Heart right ventricle (tissue), 16 donors: Measurements from ENCODE around the gene PNKD. TPM values are rescaled to one million over a fixed set of nuclear protein-coding genes. Genes with fewer than 3 reads are reported as not detected.
A peak's percentile ranks its signal among the peaks of the same experiment; 100 is the strongest.

ENCODE experiments used
- ATAC-seq, 8 donors: fragments of 200-7000 bp; cut with Tn5 transposase; one replicate each; pipeline ENCODE4 v1.9.1; 2020; ENCODE audit warnings: mild to moderate bottlenecking in 8 of 8, moderate library complexity in 8 of 8, moderate number of reproducible peaks in 1 of 8
- DNase-seq, 2 donors: peaks; one replicate each; pipeline ENCODE4 v3.0.0-alpha.2; 2020
- H3K27ac ChIP-seq, 10 donors: fragments of 200-600 bp; sonication (generic) in 2 of 10; one replicate each; pipeline versions ENCODE4 v1.5.0 to v1.8.0; 2020 to 2022; ENCODE audit warnings: mild to moderate bottlenecking in 3 of 10
- H3K27me3 ChIP-seq, 7 donors: fragments of 200-600 bp; one replicate each; pipeline ENCODE4 v1.8.0; 2021 to 2022; ENCODE audit warnings: mild to moderate bottlenecking in 2 of 7
- H3K36me3 ChIP-seq, 9 donors: fragments of 200-600 bp; sonication (generic) in 1 of 9; one replicate each; pipeline versions ENCODE4 v1.5.0 to v1.8.0; 2020 to 2022; ENCODE audit warnings: mild to moderate bottlenecking in 2 of 9
- H3K4me1 ChIP-seq, 9 donors: fragments of 200-600 bp; sonication (generic) in 1 of 9; one replicate each; pipeline versions ENCODE4 v1.5.0 to v1.8.0; 2020 to 2022; ENCODE audit warnings: mild to moderate bottlenecking in 4 of 9
- H3K4me3 ChIP-seq, 10 donors: fragments of 200-600 bp; sonication (generic) in 2 of 10; one replicate each; pipeline versions ENCODE4 v1.5.0 to v1.8.0; 2020 to 2022; ENCODE audit warnings: mild to moderate bottlenecking in 7 of 10, moderate library complexity in 2 of 10
- H3K9me3 ChIP-seq, 11 donors: fragments of 200-600 bp in 10 of 11; sonication (generic) in 2 of 11; one replicate each; pipeline versions ENCODE4 v1.5.0 to v1.8.0; 2013 to 2022; ENCODE audit warnings: mild to moderate bottlenecking in 2 of 11, control low read depth in 1 of 11, moderate library complexity in 1 of 11
- WGBS, 2 donors: extraction: QIAGEN DNeasy Blood & Tissue Kit; methylation state at CpG; one replicate each; pipeline ENCODE4 v1.1.7; 2013; ENCODE audit warnings: inconsistent platforms in 1 of 2; 5-methylcytosine and 5-hydroxymethylcytosine counted together
- intact Hi-C, 10 donors: fragments of 100-400 bp; cut with DNase I; formaldehyde crosslinking; loops; one replicate each; pipeline versions ENCODE4 v1.11.1 to v1.14.2; 2022
- polyA plus RNA-seq, 2 donors: library from polyadenylated mRNA; stranded (reverse); fragments of 200-250 nt; gene quantifications; one replicate each; pipeline ENCODE4 v1.2.3, GENCODE V29; 2013
- total RNA-seq, 10 donors: library from RNA; stranded (reverse); fragmentation: NEBNext Ultra II Directional in 3 of 10; extraction: Animal tissue kit (Norgen Biotek cat#: 25700) in 3 of 10; gene quantifications; one replicate each; pipeline versions ENCODE4 v1.2.1 to v1.2.4, GENCODE V29; 2021 to 2023
- TF ChIP-seq, protein P1 (sequence below), 9 donors: fragments of 200-600 bp; sonication (generic) in 2 of 9; IDR thresholded peaks; one replicate each; pipeline versions ENCODE4 v1.5.0 to v1.8.0; 2021 to 2022; ENCODE audit warnings: antibody characterized with exemption in 9 of 9, mild to moderate bottlenecking in 5 of 9, moderate library complexity in 1 of 9
- donor health status: Arrhythmogenic right ventricular cardiomyopathy.
- donor health status: ischemic (EF 13 %, LVEDD 7.1; RV severe dilation, severe dysfunction).
- donor health status: healthy with polysubstance abuse.
- donor health status: DM: no; HTN: yes; CAD: no.
- donor health status: DM: no; HTN: no; CAD: no.
- donor health status: ischemic (EF 25% LVEDD 6.9; RV normal size, moderate dysfunction).
- donor health status: ischemic (EF 25% LVEDD 5.7; RV mildly dilated, moderate dysfunction).
- donor health status: healthy.
- donor health status: DM: yes; HTN: yes; CAD: no.
- donor health status: Ischemic cardiomyopathy.
- donor health status: ischemic (EF 35%, LVEDD 5.7; RV mildly dilated, moderate dysfunction).
- donor health status: nonischemic (EF 11% LVEDD 7.7; RV severe dilation, severe dysfunction).
- donor health status: DM: yes; HTN: yes; CAD: no.
- donor health status: PGD.
- donor health status: ischemic (EF 29% LVEDD 5.4; RV normal size, mild dysfunction).
- donor health status: nonischemic (EF 23%, LVEDD 6.1; RV moderate dilation, normal function).

Gene PNKD
- total and polyA plus RNA-seq, 12 donors: 56.9 to 138 (median 75.7) TPM

DNA sequence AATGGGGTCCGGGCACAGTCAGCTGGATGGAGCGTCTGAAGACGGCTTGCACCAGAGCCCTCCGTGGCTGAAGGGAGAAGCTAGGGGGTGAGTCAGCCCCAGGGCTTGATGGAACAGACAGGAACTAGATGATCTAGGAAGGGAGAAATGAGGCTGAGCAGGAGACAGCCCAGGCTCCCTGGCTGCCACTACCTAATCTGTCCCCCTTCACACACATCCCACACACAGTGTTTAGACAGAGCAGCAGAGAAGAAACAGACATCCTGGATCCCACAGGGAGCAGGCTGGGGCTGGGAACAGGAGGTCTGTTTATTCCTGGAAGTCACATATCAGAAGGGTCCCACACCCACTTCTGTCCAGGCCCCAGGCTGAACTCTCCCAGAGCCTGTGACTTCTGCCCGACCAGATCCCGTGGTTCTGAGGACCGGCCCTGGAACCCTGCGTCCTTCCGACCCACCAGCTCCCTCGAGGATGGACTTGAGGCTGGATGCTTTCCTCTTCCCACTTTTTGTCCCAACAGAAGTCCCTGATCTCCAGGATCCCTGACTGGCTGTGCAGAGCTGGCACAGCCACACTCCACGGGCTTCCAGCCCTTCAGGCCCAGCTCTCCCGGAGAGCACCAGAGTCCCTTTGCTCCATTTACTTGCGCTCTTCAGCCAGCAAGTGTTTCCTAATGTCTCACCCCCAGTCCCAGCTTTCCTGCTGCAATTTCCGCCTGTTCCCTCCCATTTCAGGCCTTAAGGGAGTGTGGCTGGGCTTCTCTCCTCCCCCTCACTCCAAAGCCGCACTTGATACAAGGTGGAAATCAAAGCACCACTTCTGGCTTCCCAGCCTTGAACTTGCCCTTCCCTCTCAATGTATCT is 11.0 kb upstream of the PNKD start:
- 19 to 24% methylated on average over 15 of the region's 15 CpGs for WGBS, 2 donors
- H3K4me1 ChIP-seq: peaks cover 34 to 82% (median 61%) of the 10 kb centered on the region in 9 donors
- peak; percentile 62 to 86 (median 81) for ATAC-seq

DNA sequence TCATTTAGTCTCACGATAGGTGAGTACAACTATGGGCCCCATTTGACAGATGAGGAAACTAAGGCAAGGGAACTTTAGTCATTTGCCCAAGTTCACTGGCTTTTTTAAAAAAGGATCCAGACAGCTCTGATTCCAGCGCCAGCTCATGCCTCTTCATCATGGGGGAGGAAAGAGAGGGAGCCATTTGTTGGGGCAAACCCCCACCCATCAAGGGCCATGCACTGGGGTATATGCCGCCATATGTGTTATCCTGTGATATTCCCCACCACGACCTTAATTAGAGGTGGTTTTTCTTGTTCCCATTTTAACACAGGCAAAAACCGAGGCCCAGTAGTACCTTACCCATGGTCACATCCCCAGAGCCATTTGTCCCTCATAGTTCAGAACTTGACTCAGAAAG is 10.2 kb upstream of the PNKD start:
- Histone ChIP-seq H3K9me3 (no peaks in the 10 kb centered on the region), H3K27me3 (no peaks in the 10 kb centered on the region), H3K36me3 (peaks cover 0 to 49% (median 35%) of the 10 kb centered on the region in 9 donors), H3K4me1 (peaks cover 34 to 86% (median 64%) of the 10 kb centered on the region in 9 donors), H3K4me3 (peak overlapping the region in 2 of 10 donors; percentile 18 to 29), H3K27ac (peak overlapping the region; percentile 75 to 98 (median 87))
- TF ChIP-seq, protein P1, sequence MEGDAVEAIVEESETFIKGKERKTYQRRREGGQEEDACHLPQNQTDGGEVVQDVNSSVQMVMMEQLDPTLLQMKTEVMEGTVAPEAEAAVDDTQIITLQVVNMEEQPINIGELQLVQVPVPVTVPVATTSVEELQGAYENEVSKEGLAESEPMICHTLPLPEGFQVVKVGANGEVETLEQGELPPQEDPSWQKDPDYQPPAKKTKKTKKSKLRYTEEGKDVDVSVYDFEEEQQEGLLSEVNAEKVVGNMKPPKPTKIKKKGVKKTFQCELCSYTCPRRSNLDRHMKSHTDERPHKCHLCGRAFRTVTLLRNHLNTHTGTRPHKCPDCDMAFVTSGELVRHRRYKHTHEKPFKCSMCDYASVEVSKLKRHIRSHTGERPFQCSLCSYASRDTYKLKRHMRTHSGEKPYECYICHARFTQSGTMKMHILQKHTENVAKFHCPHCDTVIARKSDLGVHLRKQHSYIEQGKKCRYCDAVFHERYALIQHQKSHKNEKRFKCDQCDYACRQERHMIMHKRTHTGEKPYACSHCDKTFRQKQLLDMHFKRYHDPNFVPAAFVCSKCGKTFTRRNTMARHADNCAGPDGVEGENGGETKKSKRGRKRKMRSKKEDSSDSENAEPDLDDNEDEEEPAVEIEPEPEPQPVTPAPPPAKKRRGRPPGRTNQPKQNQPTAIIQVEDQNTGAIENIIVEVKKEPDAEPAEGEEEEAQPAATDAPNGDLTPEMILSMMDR (IDR thresholded peaks at IDR 0.05): no peak
- ATAC-seq (no peak), DNase-seq (no peak)
- intact Hi-C loops: loop anchor here in 1 of 10 donors (5.0 kb wide), 1 partner anchor 43 kb away; the partner anchor contains the start of gene ARPC2
- WGBS, 2 donors: 76 to 88% methylated on average over 5 of the region's 5 CpGs

More for the DNA sequence above, 11.0 kb upstream of the PNKD start:
- peaks cover 0 to 49% (median 36%) of the 10 kb centered on the region in 9 donors for H3K36me3 ChIP-seq
- intact Hi-C loops: loop anchor here in 6 of 10 donors (5.0 kb wide), 3 partner anchors 37 to 72 kb away; partner anchors contain the start of gene ARPC2 (in 4 of the 6)
- TF ChIP-seq, protein P1 (IDR thresholded peaks at IDR 0.05): peak in 1 of 9 donors; percentile 21
- H3K4me3 ChIP-seq: peak overlapping the region in 6 of 10 donors; percentile 8 to 29 (median 19)
- peak; percentile 67 to 78 for DNase-seq
- peak overlapping the region; percentile 75 to 98 (median 87) for H3K27ac ChIP-seq
- H3K9me3 ChIP-seq: no peaks in the 10 kb centered on the region
- H3K27me3 ChIP-seq: no peaks in the 10 kb centered on the region

DNA sequence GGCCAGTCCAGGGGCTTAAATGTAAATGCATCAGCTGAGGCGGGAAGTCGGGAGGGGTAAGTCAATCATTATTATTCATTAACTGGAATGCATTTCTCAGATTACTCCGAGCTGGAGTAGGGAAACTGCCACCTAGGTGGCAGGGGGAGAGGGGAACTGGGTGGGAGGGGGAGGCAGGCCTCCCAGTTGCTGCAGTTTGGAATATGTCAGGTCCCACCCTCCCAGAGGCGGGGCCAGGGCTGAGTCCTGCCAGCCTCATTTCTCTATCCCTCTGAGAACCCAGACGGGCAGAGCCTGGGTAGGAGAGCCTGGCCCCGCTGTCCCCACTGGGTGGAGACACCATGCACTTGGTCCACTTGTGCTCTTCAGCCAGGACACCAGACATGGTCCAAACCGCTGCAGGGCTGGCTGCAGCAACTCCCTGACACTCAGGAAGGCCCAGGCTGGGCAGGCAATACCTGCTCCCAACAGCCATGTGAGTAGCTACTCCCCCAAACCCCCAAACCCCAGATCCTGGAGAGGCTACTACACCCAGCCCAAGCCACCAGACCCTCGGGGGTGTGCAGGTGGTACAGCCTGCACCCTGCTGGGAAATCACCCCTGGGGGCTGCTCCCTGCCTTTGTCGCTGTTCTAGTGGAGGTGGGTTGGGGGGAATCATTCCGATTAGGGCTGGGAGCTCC is 9.4 kb upstream of the PNKD start, which contains the start of gene GPBAR1:
Gene GPBAR1 (plus strand): TSS at position 274 of the 681 bp plus-strand sequence. CDS start 1,710 bp downstream, outside the sequence.
- Histone ChIP-seq H3K4me1 (peaks cover 34 to 86% (median 64%) of the 10 kb centered on the region in 9 donors), H3K9me3 (no peaks in the 10 kb centered on the region), H3K27me3 (no peaks in the 10 kb centered on the region), H3K27ac (peak within 1 kb of the TSS; percentile 75 to 98 (median 87)), H3K4me3 (peak within 1 kb of the TSS in 5 of 10 donors; percentile 12 to 29 (median 20)), H3K36me3 (peaks cover 0 to 49% (median 34%) of the 10 kb centered on the region in 9 donors)
- ATAC-seq: peak in 5 of 8 donors; percentile 4 to 27 (median 16)
- DNase-seq: peak in 1 of 2 donors; percentile 61
- intact Hi-C loops: loop anchor here in 1 of 10 donors (5.0 kb wide), 1 partner anchor 44 kb away; the partner anchor contains the start of gene ARPC2
- 67 to 69% methylated on average over 10 of the region's 10 CpGs for WGBS, 2 donors
- TF ChIP-seq, protein P1 (IDR thresholded peaks at IDR 0.05): peak in 1 of 9 donors; percentile 12
